Stimulated activated CD8-positive, alpha-beta memory T cell treated with anti-CD3 and anti-CD28 coated beads, Interleukin-2, amount 100 ng/mL, for 48 hours (primary cell): ENCODE measurements around the gene FCRLA.
"Not testable (repeated sequence)": the region's sequence is repeated elsewhere in the genome, so short reads cannot be mapped to it uniquely, and the experiment has no call there.

Source experiments
- DNase-seq, 2 donors: peaks; one replicate each; pipeline ENCODE4 v3.0.0-alpha.2; 2020; ENCODE audit warnings: low read depth in 2 of 2

Gene FCRLA

GRCh38 chr1:161706113-161706481, 932 bp upstream of the FCRLA start:
- no peak for DNase-seq

- no peak for DNase-seq
These were observed 474 bp downstream of the FCRLA start for GRCh38 chr1:161707503-161707902.

GRCh38 chr1:161709373-161709772, 2.3 kb downstream of the FCRLA start:
- DNase-seq = no peak

GRCh38 chr1:161710560-161710959, 3.5 kb downstream of the FCRLA start:
- DNase-seq = no peak

- DNase-seq = no peak
These were observed 11.7 kb downstream of the FCRLA start for GRCh38 chr1:161718559-161719324.

GRCh38 chr1:161719325-161719611, 12.2 kb downstream of the FCRLA start:
- DNase-seq = no peak

- no peak for DNase-seq
These were observed 13.4 kb downstream of the FCRLA start for GRCh38 chr1:161720422-161720821.

GRCh38 chr1:161720956-161721737, 14.1 kb downstream of the FCRLA start, which contains the start of gene FCRLB:
Gene FCRLB (plus strand): TSS chr1:161721544. CDS start chr1:161722673, 1,129 bp downstream.
- DNase-seq = no peak

- DNase-seq = no peak
These were observed 14.8 kb downstream of the FCRLA start for GRCh38 chr1:161721738-161722343.

GRCh38 chr1:161722406-161722805, 15.4 kb downstream of the FCRLA start:
- no peak for DNase-seq

- no peak for DNase-seq
These were observed 16.6 kb downstream of the FCRLA start for GRCh38 chr1:161723459-161724141.

GRCh38 chr1:161725258-161725907, 18.4 kb downstream of the FCRLA start:
- DNase-seq = not testable (repeated sequence)

- peak in 1 of 2 donors; percentile 16 for DNase-seq
These were observed 19.0 kb downstream of the FCRLA start for GRCh38 chr1:161725908-161726472.

GRCh38 chr1:161726473-161727255, 19.6 kb downstream of the FCRLA start:
- peak; percentile 42 to 45 for DNase-seq

GRCh38 chr1:161727256-161727924, 20.4 kb downstream of the FCRLA start:
- no peak for DNase-seq

GRCh38 chr1:161728376-161729226, 21.6 kb downstream of the FCRLA start:
- no peak for DNase-seq

- DNase-seq = peak in 1 of 2 donors; percentile 34
These were observed 23.1 kb downstream of the FCRLA start for GRCh38 chr1:161730050-161730564.

- DNase-seq = no peak
These were observed 24.2 kb downstream of the FCRLA start for GRCh38 chr1:161731241-161731640.
